Right ventricle myocardium inferior (tissue), 1 donor: ENCODE measurements around the gene TBC1D5. TPM values are rescaled to one million over a fixed set of nuclear protein-coding genes. Genes with fewer than 3 reads are reported as not detected.

ENCODE experiments used
- ATAC-seq: fragments of 200-7000 bp; cut with Tn5 transposase; one replicate; pipeline ENCODE4 v1.9.1; 2020; ENCODE audit warnings: mild to moderate bottlenecking, moderate library complexity
- DNase-seq: peaks from one replicate; pipeline ENCODE4 v3.0.0; 2021; ENCODE audit errors: missing footprints
- intact Hi-C: fragments of 100-400 bp; cut with DNase I; formaldehyde crosslinking; loops from one replicate; pipeline ENCODE4 v1.11.0; 2022
- total RNA-seq: library from RNA; stranded (reverse); fragmentation: NEBNext Ultra II Directional; extraction: Animal tissue kit (Norgen Biotek cat#: 25700); gene quantifications from one replicate; pipeline ENCODE4 v1.2.1, GENCODE V29; 2021
- donor health status: DM: no; HTN: yes; CAD: no; lungs with severe emphysema.

The TBC1D5 gene
- total RNA-seq, 1 donor from 2014 or later: 34.4 TPM

- intact Hi-C loops: no loop called here
- ATAC-seq: no peak
- no peak for DNase-seq
Measured at GRCh38 chr3:17320266-17320665, 422.2 kb downstream of the TBC1D5 start.

DNA sequence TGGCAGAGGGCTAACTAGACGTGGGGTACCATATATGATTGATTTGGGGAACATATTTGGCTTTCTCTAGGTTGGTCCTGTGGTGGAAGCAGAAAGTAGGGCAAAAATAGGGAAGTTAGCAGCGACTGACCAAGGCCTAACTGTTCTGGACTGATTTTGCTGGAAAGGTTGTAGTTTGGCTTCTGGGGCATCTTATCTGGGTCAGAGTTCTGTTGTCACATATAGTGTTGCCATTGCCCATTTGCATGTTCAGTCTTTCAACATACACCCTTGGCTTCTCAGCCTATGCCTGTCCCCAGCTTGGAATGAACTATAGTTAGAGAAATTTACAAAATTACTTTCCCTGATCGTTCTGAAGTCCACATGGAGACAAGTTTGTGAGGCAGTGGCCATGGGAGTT lies 426.5 kb downstream of the TBC1D5 start:
- intact Hi-C loops: no loop called here

GRCh38 chr3:17314171-17314570 lies 428.3 kb downstream of the TBC1D5 start:
- intact Hi-C loops: no loop called here
- no peak for DNase-seq
- no peak for ATAC-seq

More for the DNA sequence above, 426.5 kb downstream of the TBC1D5 start:
- no peak for ATAC-seq
- no peak for DNase-seq

DNA sequence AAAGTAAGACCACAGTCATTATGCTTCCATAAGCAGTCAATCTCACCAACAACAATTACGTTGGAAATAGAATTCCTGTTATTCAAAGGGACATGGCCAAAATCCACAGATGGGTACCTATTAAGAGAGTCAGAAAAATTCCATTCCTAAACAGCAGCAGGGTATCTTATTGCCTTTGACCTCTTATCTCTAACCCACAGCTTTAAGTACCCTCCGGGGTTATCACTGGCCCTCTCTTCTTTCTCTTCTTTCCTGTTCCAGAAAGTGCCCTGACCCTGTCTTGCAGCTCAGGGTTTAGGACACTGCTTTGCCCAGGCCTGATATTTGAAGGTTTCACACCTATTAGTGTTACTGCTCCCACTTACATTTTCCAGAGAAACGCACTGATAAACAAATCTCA lies 428.7 kb downstream of the TBC1D5 start:
- ATAC-seq (no peak), DNase-seq (no peak)
- intact Hi-C loops: no loop called here

- intact Hi-C loops: no loop called here
- DNase-seq (no peak), ATAC-seq (no peak)
Measured at GRCh38 chr3:17310983-17311382, 431.4 kb downstream of the TBC1D5 start.

GRCh38 chr3:17307887-17308286 lies 434.5 kb downstream of the TBC1D5 start:
- ATAC-seq: no peak
- intact Hi-C loops: no loop called here
- DNase-seq: no peak

- ATAC-seq (no peak), DNase-seq (no peak)
- intact Hi-C loops: no loop called here
Measured at GRCh38 chr3:17307482-17307881, 434.9 kb downstream of the TBC1D5 start.

DNA sequence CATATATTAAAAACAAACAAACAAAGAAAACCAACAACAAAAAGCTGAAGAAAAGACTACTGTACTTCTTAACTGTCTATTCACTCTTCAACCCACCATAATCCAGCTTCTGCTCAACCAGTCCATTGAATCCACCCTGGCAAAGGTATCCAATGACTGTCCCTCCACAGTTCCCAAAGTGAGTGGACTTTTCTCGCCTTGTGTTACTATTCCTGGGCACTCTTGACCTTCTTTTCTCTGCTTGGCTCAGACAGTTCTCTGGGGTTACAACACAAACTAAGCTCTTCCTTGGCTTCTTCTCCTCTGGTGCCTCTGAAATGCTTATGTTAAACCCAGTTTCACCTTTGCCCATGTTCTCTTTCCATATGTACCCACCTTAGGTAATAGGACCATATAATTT lies 437.5 kb downstream of the TBC1D5 start:
- intact Hi-C loops: no loop called here
- ATAC-seq: no peak

DNA sequence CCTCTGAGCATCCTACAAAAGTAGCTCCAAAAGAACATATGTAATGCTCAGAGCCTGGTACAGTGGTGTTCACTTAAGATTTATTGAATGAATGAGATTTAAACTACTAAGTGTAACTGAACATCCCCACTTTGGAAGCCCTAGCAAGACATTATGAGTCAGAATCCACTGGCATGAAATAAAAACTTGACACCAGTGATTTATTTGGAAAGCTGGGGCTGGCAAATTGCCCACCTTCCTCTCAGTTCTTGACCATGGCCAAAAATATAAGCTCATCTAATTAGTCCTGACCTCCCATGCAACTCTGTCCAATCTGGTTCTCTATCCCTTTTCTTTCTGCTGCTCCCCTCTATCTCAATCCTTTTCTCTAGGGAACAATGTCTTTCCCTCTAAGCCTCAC lies 439.7 kb downstream of the TBC1D5 start:
- ATAC-seq (peak; percentile 28), DNase-seq (no peak)
- intact Hi-C loops: no loop called here

More for the DNA sequence above, 437.5 kb downstream of the TBC1D5 start:
- DNase-seq: no peak

DNA sequence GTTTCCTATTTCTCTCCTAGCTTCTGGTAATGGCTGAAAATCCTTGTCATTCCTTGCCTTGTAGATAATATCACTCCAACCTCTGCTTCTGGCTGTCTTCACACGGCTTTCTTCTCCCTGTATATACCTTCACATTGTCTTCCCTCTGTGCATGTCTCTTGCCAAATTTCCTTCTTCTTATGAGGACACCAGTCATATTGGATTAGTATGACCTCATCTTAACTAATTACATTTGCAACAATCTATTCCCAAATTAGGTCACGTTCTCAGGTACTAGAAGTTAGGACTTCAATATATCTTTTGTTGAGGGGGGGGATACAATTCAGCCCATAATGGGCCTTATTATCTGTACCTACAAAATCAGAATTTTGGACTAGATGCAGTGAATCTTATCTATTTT lies 440.3 kb downstream of the TBC1D5 start:
- no peak for DNase-seq
- intact Hi-C loops: no loop called here
- ATAC-seq: no peak

DNA sequence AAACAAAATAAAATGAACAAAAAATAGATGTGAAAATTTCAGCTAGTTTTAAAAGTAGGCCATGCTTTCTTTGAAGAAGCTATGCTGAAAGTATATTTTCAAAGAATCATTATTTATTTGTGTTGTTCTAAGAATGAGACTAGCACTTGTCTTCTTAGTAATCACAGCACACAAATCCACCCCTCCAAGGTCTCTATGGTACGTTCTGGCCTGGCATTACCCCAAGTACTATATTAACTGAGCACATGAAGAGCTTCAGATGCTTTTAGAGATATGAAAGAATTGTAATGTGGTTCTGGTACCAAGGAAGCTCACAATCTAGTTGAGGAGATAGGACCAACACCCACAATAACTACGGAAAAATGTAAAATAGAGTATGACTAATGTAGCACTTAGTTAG lies 441.2 kb downstream of the TBC1D5 start:
- DNase-seq (no peak), ATAC-seq (no peak)
- intact Hi-C loops: no loop called here

DNA sequence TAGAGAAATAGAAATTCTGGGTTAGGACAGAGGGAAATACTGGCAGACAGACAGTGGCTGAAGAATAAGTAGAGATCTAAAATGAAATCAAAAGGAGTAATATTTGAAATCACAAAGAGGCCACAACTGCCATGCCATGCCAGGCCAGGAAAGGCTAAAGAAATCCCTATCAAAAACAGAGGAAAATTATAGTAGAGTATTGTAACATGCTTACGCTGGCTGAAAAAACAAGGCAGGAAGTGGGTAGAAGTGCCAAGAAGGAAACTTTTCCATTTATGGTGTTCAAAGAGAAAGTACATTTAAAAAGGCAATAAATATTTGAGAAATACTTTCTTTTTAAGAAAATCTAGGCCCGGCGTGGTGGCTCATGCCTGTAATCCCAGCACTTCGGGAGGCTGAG lies 442.0 kb downstream of the TBC1D5 start:
- intact Hi-C loops: no loop called here
- ATAC-seq (no peak), DNase-seq (no peak)

GRCh38 chr3:17298038-17298437 lies 444.4 kb downstream of the TBC1D5 start:
- no peak for ATAC-seq
- intact Hi-C loops: no loop called here

GRCh38 chr3:17292556-17292955 lies 449.9 kb downstream of the TBC1D5 start:
- ATAC-seq (no peak), DNase-seq (no peak)
- intact Hi-C loops: no loop called here

More at GRCh38 chr3:17298038-17298437, 444.4 kb downstream of the TBC1D5 start:
- no peak for DNase-seq

GRCh38 chr3:17290894-17291293 lies 451.5 kb downstream of the TBC1D5 start:
- ATAC-seq (no peak), DNase-seq (no peak)
- intact Hi-C loops: no loop called here

GRCh38 chr3:17288839-17289399 lies 453.5 kb downstream of the TBC1D5 start:
- intact Hi-C loops: no loop called here
- ATAC-seq: no peak
- DNase-seq: peak; percentile 47

- intact Hi-C loops: no loop called here
- ATAC-seq: peak; percentile 48
- DNase-seq: no peak
Measured at GRCh38 chr3:17287006-17287689, 455.3 kb downstream of the TBC1D5 start.

GRCh38 chr3:17278006-17278405 lies 464.4 kb downstream of the TBC1D5 start:
- DNase-seq (no peak), ATAC-seq (no peak)
- intact Hi-C loops: no loop called here

GRCh38 chr3:17266846-17267245 lies 475.6 kb downstream of the TBC1D5 start:
- intact Hi-C loops: no loop called here
- DNase-seq (no peak), ATAC-seq (no peak)

GRCh38 chr3:17261627-17262369 lies 480.6 kb downstream of the TBC1D5 start:
- DNase-seq (no peak), ATAC-seq (no peak)
- intact Hi-C loops: no loop called here
